HG03442 (cell line): Measurements from ENCODE around the gene ITGA6.

ENCODE experiments used
- ATAC-seq: cut with Tn5 transposase; IDR thresholded peaks from one replicate; pipeline ENCODE4 v1.9.1; 2021; ENCODE audit warnings: mild to moderate bottlenecking, moderate library complexity; ENCODE audit not compliant: unreplicated experiment

The ITGA6 gene

GRCh38 chr2:172464400-172465129 lies 37.2 kb downstream of the ITGA6 start:
- no peak for ATAC-seq

- no peak for ATAC-seq
Measured at GRCh38 chr2:172465417-172466334, 38.3 kb downstream of the ITGA6 start.

GRCh38 chr2:172467382-172467781 lies 40.0 kb downstream of the ITGA6 start:
- no peak for ATAC-seq

- ATAC-seq: no peak
Measured at GRCh38 chr2:172470958-172471922, 43.9 kb downstream of the ITGA6 start.

GRCh38 chr2:172472446-172473033 lies 45.2 kb downstream of the ITGA6 start:
- no peak for ATAC-seq

- no peak for ATAC-seq
Measured at GRCh38 chr2:172473167-172473566, 45.8 kb downstream of the ITGA6 start.

- no peak for ATAC-seq
Measured at GRCh38 chr2:172478353-172478752, 51.0 kb downstream of the ITGA6 start.

- no peak for ATAC-seq
Measured at GRCh38 chr2:172480301-172481218, 53.2 kb downstream of the ITGA6 start.

- no peak for ATAC-seq
Measured at GRCh38 chr2:172481507-172482262, 54.3 kb downstream of the ITGA6 start.

- ATAC-seq: no peak
Measured at GRCh38 chr2:172484253-172484652, 56.9 kb downstream of the ITGA6 start.

GRCh38 chr2:172484706-172485105 lies 57.3 kb downstream of the ITGA6 start:
- ATAC-seq: no peak

- ATAC-seq: no peak
Measured at GRCh38 chr2:172488556-172488955, 61.2 kb downstream of the ITGA6 start.

GRCh38 chr2:172489681-172490080 lies 62.3 kb downstream of the ITGA6 start:
- ATAC-seq: no peak

- ATAC-seq: no peak
Measured at GRCh38 chr2:172496160-172496608, 68.8 kb downstream of the ITGA6 start.

GRCh38 chr2:172507199-172507598 lies 79.8 kb downstream of the ITGA6 start:
- ATAC-seq: no peak

- ATAC-seq: no peak
Measured at GRCh38 chr2:172510088-172510487, 82.7 kb downstream of the ITGA6 start.

GRCh38 chr2:172510548-172510947 lies 83.2 kb downstream of the ITGA6 start:
- no peak for ATAC-seq

GRCh38 chr2:172512810-172513523 lies 85.6 kb downstream of the ITGA6 start:
- ATAC-seq: no peak
